GM21526 (cell line): ENCODE results near the gene TCTA.
A peak's percentile ranks its signal among the peaks of the same experiment; 100 is the strongest.
"Not testable (repeated sequence)": the region's sequence is repeated elsewhere in the genome, so short reads cannot be mapped to it uniquely, and the experiment has no call there.

Experiments
- ATAC-seq: cut with Tn5 transposase; IDR thresholded peaks from one replicate; pipeline ENCODE4 v1.9.1; 2021; ENCODE audit warnings: moderate library complexity; ENCODE audit not compliant: unreplicated experiment, low FRiP score

TCTA gene, protein sequence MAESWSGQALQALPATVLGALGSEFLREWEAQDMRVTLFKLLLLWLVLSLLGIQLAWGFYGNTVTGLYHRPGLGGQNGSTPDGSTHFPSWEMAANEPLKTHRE

DNA sequence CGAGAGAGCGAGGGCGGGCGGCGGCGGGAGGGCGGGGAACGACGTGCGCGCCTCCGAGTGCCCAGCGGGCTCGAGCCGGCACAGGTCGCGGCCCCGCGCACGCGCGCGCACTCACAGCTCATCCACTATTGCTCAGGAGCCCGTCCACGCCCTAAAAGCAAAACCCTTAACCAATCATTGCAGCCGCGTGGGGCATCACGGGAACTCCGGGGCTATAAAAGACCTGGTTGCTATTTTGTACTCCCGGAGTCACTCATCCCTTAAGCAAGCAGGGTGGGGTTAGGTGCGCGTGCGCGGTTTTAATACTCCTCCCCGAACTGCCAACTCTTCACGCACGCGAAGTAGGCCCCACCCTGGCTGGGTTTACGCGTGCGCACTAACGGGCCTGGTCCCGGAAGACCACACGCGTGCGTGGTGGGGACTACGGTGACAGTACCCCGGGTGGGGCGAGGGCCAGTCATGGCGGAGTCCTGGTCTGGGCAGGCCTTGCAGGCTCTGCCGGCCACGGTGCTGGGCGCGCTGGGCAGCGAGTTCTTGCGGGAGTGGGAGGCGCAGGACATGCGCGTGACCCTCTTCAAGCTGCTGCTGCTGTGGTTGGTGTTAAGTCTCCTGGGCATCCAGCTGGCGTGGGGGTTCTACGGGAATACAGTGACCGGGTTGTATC lies at the start of gene TCTA, which contains the start of gene RHOA:
Gene TCTA, plus strand, starts transcription at position 456 of the 664 bp plus-strand sequence. Its CDS starts 4 bp downstream, at position 460.
Gene RHOA, minus strand, starts transcription at position 9 of the 664 bp plus-strand sequence. CDS start 36,387 bp downstream, outside the sequence.
- ATAC-seq: peak; percentile 71

DNA sequence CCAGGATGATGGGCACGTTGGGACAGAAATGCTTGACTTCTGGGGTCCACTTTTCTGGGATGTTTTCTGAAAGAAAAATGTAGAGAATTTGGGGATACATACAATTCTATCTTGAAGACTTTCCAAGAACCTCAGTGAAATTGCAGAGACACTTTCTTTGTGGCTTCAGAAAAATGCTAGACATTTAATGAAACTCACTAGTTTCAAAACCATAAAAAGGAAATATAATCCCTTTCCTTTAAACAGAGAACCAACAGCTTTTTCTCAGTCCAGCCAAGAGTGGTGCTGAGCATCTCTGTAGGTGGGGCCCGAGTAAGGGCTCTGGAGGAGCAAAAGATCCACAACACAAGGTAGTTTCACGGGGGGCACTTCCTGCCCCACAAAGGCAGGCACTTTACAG lies 49.7 kb upstream of the TCTA start:
- ATAC-seq: no peak

DNA sequence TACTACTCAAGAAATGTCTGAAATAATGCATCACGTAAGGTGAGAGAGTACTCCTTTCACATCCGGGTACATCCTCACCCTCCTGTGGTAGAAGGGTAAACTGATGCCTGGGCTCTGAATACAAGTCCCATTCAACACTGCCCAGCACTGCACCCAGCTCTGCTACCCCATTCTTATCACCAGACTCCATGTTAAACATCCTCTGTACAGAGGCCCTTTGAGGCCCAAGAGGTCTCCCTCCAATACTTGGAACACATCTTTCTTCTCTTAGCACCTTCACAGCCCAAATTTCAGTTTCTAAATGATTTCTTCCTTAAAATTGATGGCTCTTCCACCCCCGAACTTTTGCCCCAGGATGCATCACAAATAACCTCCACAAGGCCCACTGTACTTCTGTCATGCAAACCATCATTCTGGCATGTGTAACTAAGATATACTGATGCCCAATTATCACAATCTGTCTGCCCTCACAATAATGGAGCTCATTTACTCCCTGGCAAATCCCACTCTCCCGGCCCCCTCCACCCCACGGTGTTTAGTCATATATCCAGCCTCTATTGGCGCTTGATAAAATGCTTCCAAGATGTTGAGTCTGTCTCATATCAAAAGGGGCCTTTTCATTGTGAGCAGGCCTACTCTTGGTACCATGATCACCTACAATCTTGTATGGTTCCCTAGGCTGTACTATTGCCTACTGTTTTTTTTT lies 41.5 kb upstream of the TCTA start:
- no peak for ATAC-seq

DNA sequence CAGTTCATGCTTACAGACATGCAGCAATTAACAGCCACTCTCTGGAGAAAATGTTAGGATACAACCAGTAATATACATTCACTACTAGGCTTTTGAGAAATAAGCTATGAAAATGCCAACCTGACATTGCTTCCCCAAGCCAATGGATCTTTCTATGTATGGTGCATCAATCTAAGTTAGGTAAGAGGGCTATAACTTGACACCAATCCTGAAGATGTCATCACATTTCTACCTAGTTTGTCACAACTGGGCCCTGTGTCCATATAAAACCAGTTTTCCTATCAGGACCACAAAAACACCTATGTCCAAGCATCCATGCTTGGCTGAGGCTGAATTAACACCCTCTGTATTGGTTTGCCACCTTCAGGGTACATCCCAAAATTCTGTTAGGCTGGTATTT lies 40.3 kb upstream of the TCTA start:
- ATAC-seq: no peak

DNA sequence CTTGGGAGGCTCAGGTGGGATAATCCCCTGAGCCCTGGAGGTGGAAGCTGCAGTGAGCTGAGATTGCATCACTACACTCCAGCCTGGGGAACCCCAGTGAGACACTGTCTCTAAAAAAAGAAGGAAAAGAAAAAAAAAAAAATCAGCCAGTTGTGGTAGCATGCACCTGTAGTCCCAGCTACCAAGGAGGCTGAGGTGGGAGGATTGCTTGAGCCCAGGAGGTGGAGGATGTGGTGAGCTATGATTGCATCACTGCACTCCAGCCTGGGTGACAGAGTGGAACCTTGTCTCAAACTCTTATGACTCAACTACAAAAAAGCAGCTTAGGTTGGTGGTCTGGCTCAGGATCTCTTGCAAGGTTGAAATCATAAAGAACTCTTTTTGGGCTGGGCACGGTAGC lies 34.7 kb upstream of the TCTA start:
- ATAC-seq: no peak

DNA sequence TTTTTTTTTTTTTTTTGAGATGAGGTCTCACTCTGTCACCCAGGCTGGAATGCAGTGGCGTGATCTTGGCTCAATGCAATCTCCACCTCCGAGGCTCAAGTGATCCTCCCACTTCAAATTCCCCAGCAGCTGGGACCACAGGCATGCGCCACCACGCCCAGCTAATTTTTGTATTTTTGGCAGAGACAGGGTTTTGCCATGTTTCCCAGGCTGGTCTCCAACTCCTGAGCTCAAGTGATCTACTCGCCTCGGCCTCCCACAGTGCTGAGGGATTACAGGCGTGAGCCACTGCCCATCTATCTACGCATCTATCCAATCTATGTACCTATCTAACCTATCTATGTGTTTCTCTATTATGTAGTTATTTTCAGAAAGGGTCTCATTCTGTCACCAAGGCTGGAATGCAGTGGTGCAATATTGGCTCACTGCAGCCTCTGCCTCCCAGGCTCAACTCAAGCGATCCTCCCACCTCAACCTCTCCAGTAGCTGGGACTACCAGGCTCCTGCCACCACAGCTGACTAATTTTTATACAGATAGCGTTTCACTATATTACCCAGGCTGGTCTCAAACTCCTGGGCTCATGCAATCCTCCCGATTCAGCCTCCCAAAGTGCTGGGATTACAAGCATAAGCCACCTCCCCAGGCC lies 33.9 kb upstream of the TCTA start:
- no peak for ATAC-seq

DNA sequence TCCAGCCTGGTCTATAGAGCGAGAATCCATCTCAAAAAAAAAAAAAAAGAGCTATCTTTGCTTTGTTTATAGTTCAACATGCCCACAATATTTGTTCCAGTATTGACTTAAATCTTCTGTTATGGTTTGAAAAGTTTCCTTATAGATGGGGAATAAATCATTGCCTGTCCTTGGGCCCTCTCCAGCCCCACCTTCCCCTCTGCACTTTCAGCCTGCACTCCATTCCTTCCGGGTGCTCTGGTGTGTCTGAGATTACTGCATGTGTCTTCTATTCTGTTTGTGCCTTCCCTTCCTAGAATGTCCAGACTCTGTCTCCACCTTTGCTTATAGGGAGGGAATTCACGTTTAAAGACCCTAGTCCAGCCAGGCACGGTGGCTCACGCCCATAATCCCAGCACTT lies 28.8 kb upstream of the TCTA start:
- no peak for ATAC-seq

DNA sequence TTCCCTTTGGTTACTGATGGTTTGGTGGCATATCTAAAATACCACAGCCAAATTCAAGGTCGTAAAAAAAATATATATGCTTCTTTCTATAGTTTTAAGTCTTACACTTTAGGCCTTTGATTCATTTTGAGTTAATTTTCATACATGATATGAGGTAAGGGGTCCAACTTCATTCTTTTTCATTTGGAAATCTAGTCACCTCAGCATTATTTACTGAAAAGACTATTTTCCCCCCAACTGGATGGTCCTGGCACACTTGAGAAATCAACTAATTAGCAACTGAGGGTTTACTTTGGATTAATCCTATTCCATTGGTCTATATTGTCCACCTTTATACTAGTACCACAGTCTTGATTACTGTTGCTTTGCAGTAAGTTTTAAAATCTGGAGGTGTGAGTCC lies 26.6 kb upstream of the TCTA start:
- no peak for ATAC-seq

DNA sequence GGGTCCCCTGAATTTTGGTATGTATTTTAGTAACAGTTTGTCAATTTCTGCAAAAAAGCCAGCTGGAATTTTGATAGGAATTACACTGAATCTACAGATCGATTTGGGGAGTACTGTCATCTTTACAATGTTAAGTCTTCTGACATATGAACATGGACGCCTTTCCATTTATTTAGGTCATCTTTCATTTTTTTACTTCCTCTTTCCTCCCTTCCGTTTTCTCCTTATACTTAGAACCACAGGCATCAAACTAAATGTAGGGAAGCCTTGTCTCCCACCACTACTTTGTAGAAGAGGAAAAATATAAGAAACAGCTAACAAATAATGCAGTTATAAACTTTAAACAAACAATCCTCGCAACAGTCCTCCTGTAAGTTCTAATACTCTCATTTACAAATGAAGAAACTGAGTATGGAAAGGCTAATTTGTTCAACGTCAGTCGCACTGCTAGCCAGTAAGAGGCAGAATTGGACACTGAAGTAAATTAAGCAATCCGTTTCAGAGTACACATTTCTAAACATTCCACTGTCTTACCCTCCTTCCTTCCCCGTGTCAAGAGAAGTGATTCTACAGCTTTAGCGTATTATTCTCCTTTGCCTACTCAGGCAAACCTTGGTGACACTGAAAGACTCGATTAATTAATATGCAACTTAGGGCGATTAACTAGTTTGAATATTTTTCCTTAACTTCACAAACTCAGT lies 26.0 kb upstream of the TCTA start:
- ATAC-seq: no peak

DNA sequence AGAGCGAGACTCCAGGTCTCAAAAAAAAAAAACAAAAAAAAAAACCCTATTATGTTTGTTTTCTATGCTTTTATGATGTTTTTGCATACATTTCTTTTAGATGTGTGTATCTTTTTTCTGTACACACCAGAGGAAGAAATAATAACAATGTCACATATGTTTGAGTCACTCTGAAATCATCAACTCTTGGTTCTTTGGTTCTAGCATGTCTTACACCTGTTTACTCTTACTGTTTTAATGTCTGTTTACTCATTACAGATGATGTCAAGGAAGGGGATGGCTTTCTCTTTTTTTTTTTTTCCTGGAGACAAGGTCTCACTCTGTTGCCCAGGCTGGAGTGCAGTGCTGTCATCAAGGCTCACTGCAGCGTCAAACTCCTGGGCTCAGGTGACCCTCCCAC lies 24.5 kb upstream of the TCTA start:
- no peak for ATAC-seq

DNA sequence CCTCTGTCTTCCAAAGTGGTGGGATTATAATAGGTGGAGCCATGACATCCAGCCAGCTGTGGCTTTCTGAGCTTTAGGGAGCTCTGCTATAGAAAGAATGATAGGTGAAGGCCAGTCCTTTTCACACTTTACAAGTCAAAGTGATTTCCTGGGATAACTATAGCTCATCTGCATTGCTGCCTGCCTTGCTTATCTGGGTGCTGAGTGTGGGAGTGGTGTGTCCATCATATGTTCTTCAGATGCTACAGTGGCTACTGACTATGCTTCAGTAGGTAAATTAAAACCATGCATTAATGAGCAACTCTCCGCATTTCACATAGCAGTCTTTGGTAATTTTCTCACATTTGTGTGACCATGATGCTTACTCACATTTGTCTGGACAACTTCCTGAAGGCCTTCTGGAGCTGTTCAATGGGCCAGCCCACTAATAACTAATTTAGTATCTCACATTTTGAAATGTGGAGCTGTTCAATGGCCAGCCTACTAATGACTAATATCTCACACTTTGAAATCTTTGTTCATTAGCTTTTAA lies 23.9 kb upstream of the TCTA start:
- ATAC-seq: no peak

DNA sequence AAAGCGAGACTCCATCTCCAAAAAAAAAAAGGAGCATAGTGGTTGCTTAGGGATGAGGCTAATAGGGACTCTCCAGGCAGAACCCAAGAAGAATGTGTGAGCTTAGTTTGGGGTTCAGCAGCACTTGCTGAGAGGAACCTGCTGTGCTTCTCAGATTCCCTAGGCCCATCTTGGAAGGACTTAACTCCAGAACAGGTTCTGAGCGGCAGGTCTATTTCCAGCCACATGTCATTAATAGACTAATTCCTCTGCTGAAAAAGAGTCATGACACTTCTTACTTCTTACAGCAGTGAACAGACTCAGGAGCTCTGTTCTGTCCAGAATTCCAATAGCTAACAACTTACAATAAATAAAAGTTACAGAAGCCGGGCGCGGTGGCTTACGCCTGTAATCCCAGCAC lies 22.9 kb upstream of the TCTA start:
- no peak for ATAC-seq

DNA sequence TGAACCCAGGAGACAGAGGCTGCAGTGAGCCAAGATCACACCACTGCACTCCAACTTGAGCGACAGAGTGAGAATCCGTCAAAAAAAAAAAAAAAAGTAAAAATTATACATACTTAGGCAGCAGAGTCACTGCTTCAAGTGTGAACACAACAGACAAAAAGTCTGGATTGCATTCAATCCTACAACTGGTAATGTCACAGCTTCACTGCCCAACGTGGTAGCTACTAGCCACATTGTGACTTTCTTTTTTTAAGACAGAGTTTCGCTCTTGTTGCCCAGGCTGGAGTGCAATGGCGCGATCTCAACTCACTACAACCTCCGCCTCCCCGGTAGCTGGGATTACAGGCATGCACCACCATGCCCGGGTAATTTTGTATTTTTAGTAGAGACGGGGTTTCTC lies 20.9 kb upstream of the TCTA start:
- ATAC-seq: not testable (repeated sequence)

DNA sequence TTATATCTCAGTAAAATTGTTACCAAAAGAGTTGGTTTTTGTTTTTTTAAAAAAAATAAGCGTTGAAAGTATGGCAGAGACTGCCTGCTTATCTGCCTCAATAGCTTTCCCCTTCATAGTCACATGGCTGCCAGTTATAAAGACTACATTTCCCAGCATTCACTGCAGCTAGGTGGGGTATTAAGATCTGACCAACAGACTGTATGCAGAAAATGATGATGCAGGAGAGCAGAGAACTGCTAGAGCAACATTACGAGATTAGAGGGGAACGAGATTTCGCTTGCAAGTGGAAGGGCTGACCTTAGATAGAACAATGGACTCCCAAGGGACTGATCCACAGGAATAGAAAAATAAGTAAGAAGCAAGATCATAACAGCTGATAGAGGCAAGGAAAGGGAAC lies 14.8 kb upstream of the TCTA start:
- no peak for ATAC-seq

DNA sequence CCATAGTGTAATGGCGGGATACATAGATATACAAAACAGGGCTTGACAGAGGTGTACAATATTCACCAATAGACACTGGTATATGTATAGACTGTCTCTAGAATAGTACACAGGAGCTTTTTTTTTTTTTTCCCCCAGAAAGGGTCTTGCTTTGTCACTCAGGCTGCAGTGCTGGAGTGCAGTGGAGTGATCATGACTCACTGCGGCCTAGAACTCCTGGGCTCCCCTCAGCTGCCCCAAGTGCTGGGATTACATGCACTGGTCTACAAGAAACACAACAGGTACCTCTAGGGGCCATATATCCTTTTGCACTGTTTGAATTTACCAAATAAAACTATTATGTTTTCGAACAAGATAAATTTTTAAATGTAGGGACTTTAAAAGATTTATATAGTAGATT lies 12.8 kb upstream of the TCTA start:
- no peak for ATAC-seq

DNA sequence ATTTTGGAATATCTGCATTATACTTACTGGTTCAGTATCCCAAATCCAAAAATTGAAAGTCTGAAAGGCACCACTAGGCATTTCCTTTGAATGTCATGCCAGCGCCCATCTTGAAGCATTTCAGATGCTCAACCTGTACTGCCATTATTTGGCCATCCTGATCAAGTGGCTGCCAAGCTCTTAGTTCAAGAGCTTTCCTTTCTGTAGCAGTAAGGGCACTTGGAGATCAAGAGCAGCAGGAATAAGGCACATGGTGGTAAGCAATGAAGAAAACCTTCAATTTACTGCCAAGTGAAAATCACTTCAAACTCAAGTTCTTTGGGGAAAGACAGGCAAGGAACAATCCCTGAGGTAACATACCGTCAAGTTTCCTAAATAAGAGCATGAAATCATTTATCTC lies 10.5 kb upstream of the TCTA start:
- no peak for ATAC-seq

DNA sequence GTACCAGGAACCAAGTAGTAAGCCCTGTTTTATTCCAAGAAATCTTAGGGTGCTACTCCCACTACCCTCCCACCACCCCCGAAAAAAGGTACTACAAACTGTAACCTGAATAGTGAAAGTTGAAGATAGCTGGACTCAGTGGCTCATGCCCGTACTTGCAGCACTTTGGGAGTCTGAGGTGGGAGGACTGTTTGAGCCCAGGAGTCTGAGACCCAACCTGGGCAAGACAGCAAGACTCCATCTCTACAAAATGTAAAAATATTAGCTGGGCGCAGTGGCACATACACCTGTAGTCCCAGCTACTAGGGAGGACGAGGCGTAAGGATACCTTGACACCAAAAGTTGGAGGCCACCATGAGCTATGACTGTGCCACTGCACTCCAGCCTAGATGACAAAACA lies 8.3 kb upstream of the TCTA start:
- no peak for ATAC-seq

DNA sequence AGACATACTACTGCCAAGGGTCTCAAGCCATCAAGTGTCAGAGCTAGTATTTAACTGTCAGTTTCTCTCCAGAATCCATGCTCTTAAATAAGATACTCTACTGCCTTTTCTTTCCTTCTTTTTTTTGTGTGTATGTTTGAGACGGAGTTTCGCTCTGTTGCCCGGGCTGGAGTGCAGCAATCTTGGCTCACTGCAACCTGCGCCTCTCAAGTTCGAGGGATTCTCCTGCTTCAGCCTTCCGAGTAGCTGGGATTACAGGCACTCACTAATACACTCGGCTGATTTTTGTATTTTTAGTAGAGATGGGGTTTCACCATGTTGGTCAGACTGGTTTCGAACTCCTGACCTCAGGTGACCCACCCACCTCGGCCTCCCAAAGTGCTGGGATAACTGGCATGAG lies 6.7 kb upstream of the TCTA start:
- not testable (repeated sequence) for ATAC-seq

DNA sequence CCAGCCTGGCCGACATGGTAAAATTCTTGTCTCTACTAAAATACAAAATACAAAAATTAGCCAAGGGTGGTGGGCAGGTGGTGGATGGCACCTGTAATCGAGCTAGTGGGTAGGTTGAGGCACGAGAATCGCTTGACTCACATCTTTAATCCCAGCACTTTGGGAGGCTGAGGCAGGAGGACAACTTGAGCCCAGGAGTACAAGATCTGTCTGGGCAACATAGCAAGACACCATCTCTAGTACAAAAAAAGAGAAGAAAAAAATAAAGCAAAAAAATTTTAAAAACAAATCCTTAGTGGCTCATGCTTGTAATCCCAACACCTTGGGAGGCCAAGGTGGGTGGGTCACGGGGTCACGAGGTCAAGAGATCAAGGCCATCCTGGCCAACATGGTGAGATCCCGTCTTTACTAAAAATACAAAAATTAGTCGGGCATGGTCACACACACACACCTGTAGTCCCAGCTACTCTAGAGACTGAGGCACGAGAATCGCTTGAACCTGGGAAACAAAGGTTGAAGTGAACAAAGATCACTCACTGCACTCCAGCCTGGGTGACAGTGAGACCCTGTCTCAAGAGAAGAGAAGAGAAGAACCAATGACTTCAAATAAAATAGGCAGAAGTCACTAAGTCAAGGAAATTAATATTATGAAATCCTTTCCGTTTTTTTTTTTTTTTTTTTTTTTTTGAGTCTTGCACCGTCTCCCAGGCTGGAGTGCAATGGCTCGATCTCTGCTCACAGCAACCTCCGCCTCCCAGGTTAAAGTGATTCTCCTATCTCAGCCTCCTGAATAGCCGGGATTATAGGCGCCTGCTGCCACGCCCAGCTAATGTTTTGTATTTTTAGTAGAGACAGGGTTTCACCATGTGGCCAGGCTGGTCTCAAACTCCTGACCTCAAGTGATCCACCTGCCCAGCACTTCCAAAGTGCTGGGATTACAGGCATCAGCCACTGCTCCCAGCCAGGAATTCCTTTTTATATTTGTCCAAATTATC lies 5.4 kb upstream of the TCTA start:
- no peak for ATAC-seq
